ENCODE results near the gene RHEX.

Gene RHEX

DNA sequence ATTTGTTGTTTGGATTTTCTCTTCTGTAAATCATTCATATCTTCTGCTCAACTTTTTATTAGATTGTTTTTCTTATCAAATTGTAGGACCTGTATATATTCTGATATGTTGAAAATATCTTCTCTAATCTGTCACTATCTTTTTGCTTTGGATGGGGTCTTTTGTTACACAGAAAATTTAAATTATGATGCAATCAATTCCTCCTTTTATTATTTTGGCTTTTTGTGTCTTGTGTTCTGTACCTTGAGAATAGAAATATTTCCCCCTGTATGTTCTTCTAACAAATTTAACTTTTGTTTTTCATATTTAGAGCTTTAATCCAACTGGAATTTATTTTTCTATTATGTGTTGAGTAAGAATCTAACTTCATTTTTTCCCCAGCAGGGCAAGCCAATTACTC is 67.4 kb downstream of the RHEX start:
- no peak for DNase-seq

DNA sequence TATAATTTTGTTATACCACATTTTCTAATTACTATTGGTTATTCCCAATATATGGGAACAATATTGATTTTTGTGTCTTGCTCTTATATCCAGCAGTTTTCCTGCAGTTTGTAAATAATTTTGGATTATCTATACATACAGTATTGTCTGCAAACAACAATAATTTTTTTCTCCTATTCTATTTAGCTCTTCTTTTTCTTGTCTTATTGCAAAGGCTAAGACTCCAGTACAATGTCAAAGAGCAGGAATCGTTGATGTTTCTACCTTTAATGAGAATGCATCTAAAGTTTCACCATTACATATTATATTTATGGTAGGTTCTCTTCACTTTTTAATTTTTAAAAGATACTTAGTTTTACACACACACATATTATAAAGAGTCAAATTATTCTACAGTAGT is 68.3 kb downstream of the RHEX start:
- DNase-seq = no peak

DNA sequence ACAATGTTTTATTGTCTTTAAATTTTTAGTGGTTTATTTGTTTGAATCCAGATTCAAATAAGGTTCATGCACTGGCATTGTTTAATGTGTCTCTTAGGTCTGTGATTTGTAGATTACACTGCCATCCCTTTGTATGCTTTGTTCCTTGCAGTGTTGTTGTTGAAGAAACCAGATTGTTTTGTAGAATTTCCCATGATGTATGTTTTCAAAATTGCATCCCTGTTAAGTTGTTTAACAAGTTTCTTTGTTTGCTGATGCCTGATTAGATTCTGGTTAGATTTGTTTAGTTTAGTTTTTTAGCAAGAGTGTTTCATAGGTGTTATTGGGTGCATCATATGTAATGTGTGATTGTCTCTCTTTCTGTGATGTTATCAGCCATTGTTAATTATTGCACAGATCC is 69.7 kb downstream of the RHEX start:
- no peak for DNase-seq

DNA sequence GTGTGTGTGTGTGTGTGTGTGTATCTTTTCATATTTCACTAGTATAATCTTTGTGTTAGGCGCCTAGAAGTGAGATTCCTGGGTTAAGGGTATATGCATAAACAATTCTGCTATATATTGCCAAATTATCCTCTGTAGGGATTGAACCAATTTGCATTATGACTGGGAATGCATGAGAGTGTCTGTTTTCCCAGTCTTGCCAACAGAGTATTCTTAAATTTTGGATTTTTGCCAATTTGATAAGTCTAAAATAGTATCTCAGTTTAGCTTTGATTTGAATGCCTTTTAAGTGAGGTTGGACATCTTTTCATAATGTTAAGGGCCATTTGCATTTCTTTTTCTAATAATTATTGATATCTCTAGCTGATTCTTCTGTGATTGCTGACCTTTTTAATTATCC is 72.4 kb downstream of the RHEX start:
- no peak for DNase-seq

DNA sequence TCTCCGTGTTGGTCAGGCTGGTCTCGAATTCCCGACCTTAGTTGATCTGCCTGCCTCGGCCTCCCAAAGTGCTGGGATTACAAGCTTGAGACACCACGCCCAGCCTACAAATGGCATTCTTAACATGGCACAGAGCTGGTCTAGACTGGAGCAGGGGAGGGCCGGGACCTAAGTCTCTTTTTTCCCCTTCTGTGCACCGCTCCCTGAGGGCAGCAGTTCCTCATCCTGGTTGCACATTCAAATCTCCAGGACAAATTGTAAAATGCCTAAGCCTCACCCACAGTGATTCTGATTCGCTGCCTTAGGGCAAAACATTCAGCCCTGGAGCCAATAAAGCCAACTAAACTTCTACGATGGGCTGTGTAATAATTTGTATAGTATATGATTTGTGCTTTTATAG is 74.4 kb downstream of the RHEX start:
- DNase-seq = no peak

DNA sequence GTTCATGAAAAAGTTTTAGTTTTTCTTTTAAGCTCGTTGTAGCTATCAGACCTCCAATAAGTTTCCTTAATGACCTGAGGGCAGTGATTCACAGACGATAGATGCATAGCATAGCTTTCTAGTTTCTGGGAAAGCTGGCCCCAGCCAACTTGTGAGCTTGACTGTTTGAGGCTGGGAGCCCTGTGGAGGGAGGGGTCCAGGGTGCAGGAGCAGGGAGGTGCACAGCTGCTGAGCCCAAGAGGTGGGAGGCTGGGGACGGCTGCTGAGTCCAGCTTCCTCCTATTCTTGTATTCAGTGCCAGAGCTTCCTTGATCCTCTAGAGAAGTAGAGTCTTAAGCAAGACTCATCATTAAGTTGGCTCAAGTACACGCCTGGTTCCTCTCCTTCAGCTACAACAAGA is 75.2 kb downstream of the RHEX start:
- DNase-seq = no peak

DNA sequence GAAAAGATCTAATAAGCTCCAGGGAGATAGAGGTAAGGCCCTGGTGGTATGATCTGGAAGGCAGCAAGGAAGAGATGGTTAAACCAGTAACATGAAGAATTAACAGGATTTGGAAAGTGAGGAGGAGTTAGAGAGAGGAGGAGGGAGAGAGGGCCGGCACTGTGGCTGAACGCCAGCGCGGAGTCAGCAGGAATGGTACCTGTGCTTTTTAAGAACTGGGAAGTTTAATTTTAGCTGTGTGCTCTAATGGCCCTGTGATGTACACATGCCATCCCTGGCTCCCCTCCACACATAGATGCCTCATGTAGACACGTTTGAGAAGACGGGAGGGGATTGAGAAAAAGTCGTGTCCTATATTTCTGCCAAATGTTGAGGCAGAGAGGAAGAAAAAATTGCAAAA is 78.1 kb downstream of the RHEX start:
- no peak for DNase-seq

DNA sequence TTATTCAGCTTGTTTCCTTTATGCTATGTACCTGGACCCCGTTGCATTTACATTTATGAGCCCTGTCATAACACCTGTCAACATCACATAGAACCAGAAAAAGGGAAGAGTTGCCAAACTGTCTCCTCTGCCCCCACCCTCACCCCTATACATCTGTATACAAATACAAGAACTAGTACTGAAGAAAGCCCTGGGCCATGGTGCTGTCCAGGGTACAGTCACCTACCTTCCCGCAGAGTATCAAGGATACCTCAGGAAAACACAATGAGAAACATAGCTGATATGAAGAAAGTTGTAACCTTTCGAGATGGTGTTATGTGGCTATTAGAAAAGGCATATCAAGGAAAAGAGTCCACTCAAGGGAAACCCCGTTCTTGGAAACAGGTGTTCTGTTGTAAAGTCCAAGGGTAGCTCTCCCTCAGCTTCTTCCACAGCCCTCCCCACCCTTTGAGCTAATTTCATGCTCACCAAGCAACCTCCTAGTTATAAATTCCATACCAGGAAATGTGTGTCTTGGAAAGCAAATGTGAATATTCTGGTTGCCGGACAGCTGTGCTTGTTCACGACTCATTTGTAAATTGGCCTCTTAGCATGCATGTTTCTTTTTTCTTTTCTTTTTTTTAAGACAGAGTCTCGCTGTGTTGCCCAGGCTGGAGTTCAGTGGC is 80.9 kb downstream of the RHEX start:
- no peak for DNase-seq

DNA sequence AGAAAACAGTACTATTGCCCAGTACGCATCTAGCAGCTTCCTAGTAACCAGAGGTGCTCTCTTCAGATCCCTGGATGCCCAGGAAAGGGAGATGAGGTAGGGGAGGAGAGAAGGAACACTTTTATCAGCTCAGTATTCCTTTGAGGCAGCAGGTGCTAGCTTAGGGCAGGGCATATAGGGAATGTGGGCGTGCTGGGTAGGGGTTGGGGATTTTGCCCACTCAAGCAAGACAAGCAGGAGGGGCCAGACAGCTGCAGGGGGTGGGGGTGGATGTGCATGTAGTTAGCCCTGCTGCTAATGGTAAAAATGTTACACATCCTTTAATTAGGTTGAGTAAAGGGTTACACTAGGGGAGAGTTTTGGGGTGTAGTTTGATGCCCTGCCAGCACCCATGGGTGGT is 82.3 kb downstream of the RHEX start:
- DNase-seq = no peak

DNA sequence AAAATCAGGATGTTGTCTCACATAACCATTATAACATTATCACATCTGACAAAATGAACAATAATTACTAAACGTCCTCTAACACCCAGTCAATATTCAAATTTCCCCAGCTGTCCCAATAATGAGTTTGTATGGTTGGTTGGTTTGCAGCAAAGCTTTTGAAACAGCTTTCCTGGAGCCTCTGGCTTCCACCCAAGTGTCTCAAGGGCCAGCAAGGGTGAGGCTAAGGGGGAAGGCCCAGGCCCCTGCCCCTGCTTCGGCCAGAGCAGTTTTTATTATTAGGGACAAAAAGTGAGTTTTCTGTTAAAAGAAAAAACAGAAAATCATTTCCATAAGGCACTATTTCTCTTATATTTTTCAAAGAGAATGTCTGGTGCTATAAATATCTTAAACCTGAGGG is 83.3 kb downstream of the RHEX start:
- DNase-seq = peak; percentile 41

DNA sequence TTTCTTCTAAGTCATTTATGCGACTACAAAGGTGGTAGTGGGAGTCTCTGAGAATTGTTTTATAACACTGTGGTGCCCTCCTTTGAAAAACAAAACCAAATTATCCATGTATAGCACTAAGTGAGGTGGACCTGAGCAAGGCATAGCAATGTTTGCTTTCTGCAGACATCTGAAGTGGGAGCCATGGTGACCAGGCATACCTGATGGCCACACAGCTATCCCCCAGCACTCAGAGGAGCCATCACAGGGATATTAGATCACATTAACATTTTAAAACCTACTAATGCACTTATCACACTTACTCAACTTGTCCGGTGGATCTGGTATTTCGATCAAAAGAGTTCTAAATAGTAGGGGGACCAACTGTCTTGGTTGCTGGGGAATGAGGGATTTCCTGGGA is 89.0 kb downstream of the RHEX start:
- no peak for DNase-seq

DNA sequence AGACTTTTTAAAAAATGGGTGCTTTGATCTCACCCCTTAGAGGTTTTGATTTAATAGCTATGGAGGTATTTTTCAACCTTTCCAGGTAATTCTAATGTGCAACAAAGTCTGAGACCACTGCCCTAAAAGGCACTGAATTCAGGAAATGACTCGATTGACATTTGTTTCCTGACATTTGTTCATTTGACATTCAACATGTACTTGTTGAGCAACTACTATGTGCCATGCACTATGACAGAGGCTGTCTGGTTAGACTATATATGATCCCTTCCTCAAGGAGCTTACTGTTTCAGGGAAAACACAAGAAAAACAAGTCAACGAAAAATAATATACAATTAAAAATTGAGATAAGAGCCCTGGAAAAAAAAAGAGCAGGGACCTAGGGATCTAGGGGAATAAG is 89.8 kb downstream of the RHEX start:
- DNase-seq = no peak

DNA sequence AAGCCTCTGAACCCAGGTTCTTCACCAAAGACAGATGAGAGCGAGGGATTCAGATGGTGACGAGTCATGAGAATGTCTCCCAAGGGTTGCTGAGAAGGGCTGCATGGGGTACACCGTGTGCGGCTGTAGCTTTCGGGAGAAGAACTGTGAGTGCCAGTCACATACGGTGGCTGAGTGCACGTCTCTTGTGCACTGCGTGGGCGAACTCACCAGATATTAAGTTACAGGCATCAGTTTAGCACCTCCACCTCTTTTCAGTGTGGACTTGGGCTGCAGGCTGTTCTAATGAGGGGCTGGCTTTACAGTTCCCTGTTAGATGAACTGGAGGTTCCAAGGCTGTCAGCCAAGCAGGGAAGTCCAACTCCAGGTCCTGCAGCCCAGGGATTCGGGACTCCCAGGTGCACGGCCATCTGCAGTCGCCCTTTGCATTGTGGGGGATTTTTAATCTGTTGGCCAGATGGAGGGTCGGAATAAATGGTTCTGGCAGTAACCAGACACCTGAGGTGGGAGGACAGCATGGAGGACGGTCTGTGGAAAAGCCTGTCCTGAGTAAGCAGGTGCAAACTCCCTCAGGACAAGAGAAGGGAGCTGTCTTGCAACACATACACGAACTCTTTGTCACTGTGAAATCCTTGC is 90.7 kb downstream of the RHEX start:
- DNase-seq = peak; percentile 30

DNA sequence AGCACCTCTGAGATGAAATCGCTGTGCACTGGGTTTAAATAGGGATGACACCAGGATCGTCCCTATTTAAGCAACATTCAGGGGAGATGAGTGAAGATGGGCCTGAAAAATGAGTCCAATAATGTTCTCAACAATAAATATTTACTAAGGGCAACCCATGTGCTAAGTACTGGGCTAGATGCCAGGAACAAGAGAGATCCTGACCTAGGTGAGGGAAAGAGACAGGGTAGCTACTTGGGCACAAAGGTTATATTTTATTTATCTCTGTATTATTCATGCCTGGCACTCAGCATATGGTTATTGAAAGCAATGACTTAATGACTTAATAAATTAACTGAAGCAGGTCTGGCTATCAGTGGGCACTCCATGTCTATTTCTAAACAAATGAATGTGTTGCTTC is 91.6 kb downstream of the RHEX start:
- DNase-seq = no peak

DNA sequence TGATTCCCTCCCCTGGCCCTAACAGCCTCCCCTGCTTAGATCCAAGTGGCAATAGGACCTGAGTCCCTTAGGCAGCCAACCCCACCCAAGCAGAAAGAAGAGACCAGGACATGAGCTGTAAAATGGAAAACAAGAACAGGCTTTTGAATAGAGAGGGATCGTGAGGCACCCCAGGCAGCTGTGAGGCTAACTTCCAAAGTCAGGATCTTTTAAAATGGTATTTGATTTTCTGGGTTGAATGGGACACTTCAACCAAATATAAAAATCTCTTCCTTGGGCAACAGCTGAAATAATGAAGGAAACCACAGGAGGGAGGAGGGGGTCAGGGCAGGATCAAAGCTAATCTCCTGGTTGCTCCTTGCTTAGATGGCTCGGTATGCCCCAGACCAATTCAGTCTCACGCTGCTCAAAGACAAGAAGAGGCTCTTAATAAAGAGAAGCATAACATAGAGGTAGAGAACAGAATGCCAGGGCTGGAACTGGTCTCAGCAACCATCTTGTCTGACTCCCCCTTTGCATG is 92.9 kb downstream of the RHEX start:
- no peak for DNase-seq
